Measurements from ENCODE around the gene NEMF. TPM values are rescaled to one million over a fixed set of nuclear protein-coding genes. Genes with fewer than 3 reads are reported as not detected.
"Not testable (repeated sequence)": the region's sequence is repeated elsewhere in the genome, so short reads cannot be mapped to it uniquely, and the experiment has no call there.

The NEMF gene
- total RNA-seq, 1 experiment from 2014 or later = 55.0 TPM

DNA sequence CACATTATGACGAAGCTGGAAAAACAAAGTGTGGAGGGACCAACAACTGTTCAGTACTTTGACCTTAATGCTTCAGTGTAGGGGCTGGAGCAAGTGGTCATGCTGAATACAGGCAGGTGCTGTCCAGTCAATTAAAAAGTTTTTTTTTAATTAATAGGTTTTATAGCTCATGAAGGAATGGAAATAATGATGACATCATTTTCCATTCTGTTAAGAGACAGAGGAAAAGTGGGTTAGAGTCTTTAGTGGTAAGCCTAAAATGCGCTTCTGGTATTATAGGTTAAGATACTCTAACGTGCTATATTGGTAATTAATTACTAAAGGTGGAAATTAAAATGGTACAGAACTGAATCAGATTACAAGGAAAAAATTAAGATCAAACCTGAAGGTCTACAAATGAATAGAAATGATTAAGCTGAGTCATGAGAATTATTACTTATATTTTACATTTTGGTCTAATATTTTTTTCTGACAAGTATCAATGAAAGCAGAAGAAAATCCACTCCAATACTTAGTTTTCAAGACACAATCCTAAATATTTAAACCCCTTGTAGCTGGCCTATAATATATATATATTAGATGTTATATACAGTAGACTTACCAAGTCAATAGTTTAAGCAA lies 69.1 kb downstream of the NEMF start:
- BruUV-seq (replicated peaks) = no TSS peak
- H3K4me3 Mint-ChIP-seq (ENCODE audit: unreplicated experiment) = no peak overlapping the region
- no peaks in the 10 kb centered on the region for H3K4me1 Mint-ChIP-seq (ENCODE audit: insufficient read depth, unreplicated experiment)
- intact Hi-C loops (cut with micrococcal nuclease) = no loop called here
- ChIA-PET POLR2A (interaction anchor here (0.7 to 4.6 kb wide), 2 partner anchors 14 to 628 kb away, joined by 3 to 27 read pairs; partner anchors contain the start of gene KLHDC2), CTCF (interaction anchor here (0.5 to 2.4 kb wide), 2 partner anchors 14 to 128 kb away, joined by 3 to 6 read pairs; no protein-coding TSS in a partner anchor)
- DNase-seq (ENCODE audit: unreplicated experiment) = no peak
- no peaks in the 10 kb centered on the region for H3K27me3 Mint-ChIP-seq (ENCODE audit: insufficient read depth, unreplicated experiment)
- H3K36me3 Mint-ChIP-seq (ENCODE audit: insufficient read depth, unreplicated experiment) = peaks cover 100% of the 10 kb centered on the region
- no peak overlapping the region for H3K27ac Mint-ChIP-seq (ENCODE audit: low read depth, unreplicated experiment)
- TF ChIP-seq, protein P1, sequence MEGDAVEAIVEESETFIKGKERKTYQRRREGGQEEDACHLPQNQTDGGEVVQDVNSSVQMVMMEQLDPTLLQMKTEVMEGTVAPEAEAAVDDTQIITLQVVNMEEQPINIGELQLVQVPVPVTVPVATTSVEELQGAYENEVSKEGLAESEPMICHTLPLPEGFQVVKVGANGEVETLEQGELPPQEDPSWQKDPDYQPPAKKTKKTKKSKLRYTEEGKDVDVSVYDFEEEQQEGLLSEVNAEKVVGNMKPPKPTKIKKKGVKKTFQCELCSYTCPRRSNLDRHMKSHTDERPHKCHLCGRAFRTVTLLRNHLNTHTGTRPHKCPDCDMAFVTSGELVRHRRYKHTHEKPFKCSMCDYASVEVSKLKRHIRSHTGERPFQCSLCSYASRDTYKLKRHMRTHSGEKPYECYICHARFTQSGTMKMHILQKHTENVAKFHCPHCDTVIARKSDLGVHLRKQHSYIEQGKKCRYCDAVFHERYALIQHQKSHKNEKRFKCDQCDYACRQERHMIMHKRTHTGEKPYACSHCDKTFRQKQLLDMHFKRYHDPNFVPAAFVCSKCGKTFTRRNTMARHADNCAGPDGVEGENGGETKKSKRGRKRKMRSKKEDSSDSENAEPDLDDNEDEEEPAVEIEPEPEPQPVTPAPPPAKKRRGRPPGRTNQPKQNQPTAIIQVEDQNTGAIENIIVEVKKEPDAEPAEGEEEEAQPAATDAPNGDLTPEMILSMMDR (IDR thresholded peaks at IDR 0.05; ENCODE audit: unreplicated experiment) = no peak
- no peaks in the 10 kb centered on the region for H3K9me3 Mint-ChIP-seq (ENCODE audit: unreplicated experiment)

DNA sequence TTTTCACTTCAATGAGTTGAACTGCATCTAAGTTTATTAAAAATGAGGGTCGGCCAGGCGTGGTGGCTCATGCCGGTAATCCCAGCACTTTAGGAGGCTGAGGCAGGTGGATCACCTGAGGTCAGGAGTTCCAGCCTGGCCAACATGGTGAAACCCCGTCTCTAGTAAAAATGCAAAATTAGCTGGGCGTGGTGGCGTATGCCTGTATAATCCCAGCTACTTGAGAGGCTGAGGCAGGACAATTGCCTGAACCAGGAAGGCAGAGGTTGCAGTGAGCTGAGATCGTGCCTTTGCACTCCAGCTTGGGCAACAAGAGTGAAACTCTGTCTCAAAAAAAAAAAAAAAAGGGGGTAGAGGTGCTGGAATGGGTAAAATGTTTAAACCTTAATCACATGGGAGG lies 71.5 kb downstream of the NEMF start:
- intact Hi-C loops (cut with micrococcal nuclease); BruUV-seq (replicated peaks); H3K4me3 Mint-ChIP-seq (ENCODE audit: unreplicated experiment); H3K27me3 Mint-ChIP-seq (ENCODE audit: insufficient read depth, unreplicated experiment); H3K9me3 Mint-ChIP-seq (ENCODE audit: unreplicated experiment); DNase-seq (ENCODE audit: unreplicated experiment); H3K27ac Mint-ChIP-seq (ENCODE audit: low read depth, unreplicated experiment); H3K4me1 Mint-ChIP-seq (ENCODE audit: insufficient read depth, unreplicated experiment): not testable (repeated sequence)
- peaks cover 100% of the 10 kb centered on the region for H3K36me3 Mint-ChIP-seq (ENCODE audit: insufficient read depth, unreplicated experiment)
- CTCF ChIA-PET = interaction anchor here (0.5 to 1.9 kb wide), 6 partner anchors 30 to 321 kb away, joined by 3 to 5 read pairs (median 4); partner anchors contain the start of gene NEMF
- POLR2A ChIA-PET = interaction anchor here (0.6 to 4.6 kb wide), 5 partner anchors 12 to 160 kb away, joined by 3 to 27 read pairs (median 7); partner anchors contain the start of genes KLHDC2, MGAT2 and RPL36AL

DNA sequence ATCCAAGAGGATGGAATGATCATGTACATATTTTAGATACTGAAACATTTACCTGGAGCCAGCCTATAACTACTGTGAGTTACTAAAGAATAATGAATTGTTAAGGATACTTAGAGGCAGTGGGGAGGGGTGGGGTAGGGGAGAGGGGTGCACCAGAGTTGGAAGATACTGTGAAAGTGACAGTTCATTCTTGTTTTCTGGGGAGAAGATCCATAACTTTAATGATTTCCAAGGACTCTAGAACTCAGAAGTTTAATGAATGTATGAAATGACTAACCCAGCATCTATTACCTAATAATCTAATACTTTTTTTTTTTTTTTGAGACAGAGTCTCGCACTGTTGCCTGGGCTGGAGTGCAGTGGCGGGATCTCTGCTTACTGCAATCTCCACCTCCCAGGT lies 74.2 kb downstream of the NEMF start:
- intact Hi-C loops (cut with micrococcal nuclease) = no loop called here

DNA sequence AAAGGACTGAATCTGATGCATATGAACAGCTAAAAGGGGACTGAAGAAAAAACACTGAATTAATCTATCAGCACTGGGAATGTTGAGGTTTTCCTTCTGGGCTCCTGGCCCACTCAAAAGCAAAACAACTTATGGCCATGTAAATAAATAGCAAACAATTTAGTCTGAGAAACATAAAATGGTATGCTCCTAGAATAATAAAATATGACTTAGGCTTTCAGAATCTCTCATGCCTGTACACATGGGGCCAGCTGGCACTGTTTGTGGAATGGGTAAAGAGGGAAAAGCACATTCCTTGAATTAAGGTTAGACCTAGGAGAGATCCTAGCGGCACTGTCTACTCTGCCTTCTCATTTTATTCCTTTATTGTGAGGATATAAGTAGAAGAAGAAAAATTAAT lies 78.5 kb downstream of the NEMF start:
- DNase-seq (ENCODE audit: unreplicated experiment) = no peak
- ChIA-PET CTCF (interaction anchor here (1.9 kb wide), 1 partner anchor 140 kb away, joined by 6 read pairs; no protein-coding TSS in a partner anchor), POLR2A (interaction anchor here (0.8 to 1.3 kb wide), 2 partner anchors 140 to 188 kb away, joined by 3 read pairs; partner anchors contain the start of genes DNAAF2 and RPS29)
- Mint-ChIP-seq H3K27me3 (ENCODE audit: insufficient read depth, unreplicated experiment) (no peaks in the 10 kb centered on the region), H3K9me3 (ENCODE audit: unreplicated experiment) (no peaks in the 10 kb centered on the region), H3K36me3 (ENCODE audit: insufficient read depth, unreplicated experiment) (peaks cover 71% of the 10 kb centered on the region), H3K4me1 (ENCODE audit: insufficient read depth, unreplicated experiment) (peaks cover 17% of the 10 kb centered on the region), H3K27ac (ENCODE audit: low read depth, unreplicated experiment) (no peak overlapping the region), H3K4me3 (ENCODE audit: unreplicated experiment) (no peak overlapping the region)
- TF ChIP-seq, protein P1 (IDR thresholded peaks at IDR 0.05; ENCODE audit: unreplicated experiment) = no peak
- intact Hi-C loops (cut with micrococcal nuclease) = no loop called here
- no TSS peak for BruUV-seq (replicated peaks)

More for the DNA sequence above, 74.2 kb downstream of the NEMF start:
- no peak for DNase-seq (ENCODE audit: unreplicated experiment)
- peaks cover 100% of the 10 kb centered on the region for H3K36me3 Mint-ChIP-seq (ENCODE audit: insufficient read depth, unreplicated experiment)
- no peaks in the 10 kb centered on the region for H3K9me3 Mint-ChIP-seq (ENCODE audit: unreplicated experiment)
- TF ChIP-seq, protein P1 (IDR thresholded peaks at IDR 0.05; ENCODE audit: unreplicated experiment) = no peak
- H3K27ac Mint-ChIP-seq (ENCODE audit: low read depth, unreplicated experiment) = no peak overlapping the region
- BruUV-seq (replicated peaks) = no TSS peak
- no peaks in the 10 kb centered on the region for H3K4me1 Mint-ChIP-seq (ENCODE audit: insufficient read depth, unreplicated experiment)
- ChIA-PET POLR2A (interaction anchor here (2.6 kb wide), 1 partner anchor 10 kb away, joined by 18 read pairs; the partner anchor contains the start of gene KLHDC2), CTCF (interaction anchor here (0.6 kb wide), 1 partner anchor 10 kb away, joined by 4 read pairs; no protein-coding TSS in a partner anchor)
- H3K27me3 Mint-ChIP-seq (ENCODE audit: insufficient read depth, unreplicated experiment) = no peaks in the 10 kb centered on the region
- H3K4me3 Mint-ChIP-seq (ENCODE audit: unreplicated experiment) = no peak overlapping the region

DNA sequence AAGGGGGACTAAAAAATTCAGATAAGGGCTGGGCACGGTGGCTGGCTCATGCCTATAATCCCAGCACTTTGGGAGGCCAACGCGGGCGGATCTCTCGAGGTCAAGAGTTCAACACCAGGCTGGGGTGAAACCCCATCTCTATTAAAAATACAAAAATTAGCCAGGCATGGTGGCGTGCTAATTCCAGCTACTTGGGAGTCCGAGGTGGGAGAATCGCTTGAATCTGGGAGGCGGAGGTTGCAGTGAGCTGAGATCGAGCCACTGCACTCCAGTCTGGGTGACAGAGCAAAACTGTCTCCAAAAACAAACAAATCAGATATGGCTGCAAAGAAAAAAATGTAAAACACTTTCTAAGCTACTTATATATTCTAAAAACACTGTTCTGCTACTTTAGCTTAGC lies 80.9 kb downstream of the NEMF start:
- H3K4me3 Mint-ChIP-seq (ENCODE audit: unreplicated experiment); H3K27me3 Mint-ChIP-seq (ENCODE audit: insufficient read depth, unreplicated experiment); BruUV-seq (replicated peaks); DNase-seq (ENCODE audit: unreplicated experiment); H3K27ac Mint-ChIP-seq (ENCODE audit: low read depth, unreplicated experiment); H3K9me3 Mint-ChIP-seq (ENCODE audit: unreplicated experiment); intact Hi-C loops (cut with micrococcal nuclease): not testable (repeated sequence)
- Mint-ChIP-seq H3K4me1 (ENCODE audit: insufficient read depth, unreplicated experiment) (peaks cover 18% of the 10 kb centered on the region), H3K36me3 (ENCODE audit: insufficient read depth, unreplicated experiment) (peaks cover 62% of the 10 kb centered on the region)
- POLR2A ChIA-PET = interaction anchor here (0.6 to 8.0 kb wide), 6 partner anchors 12 to 152 kb away, joined by 3 to 207 read pairs (median 17); partner anchors contain the start of genes DNAAF2, NEMF and RPL36AL
- CTCF ChIA-PET = interaction anchor here (0.7 to 1.6 kb wide), 4 partner anchors 80 to 295 kb away, joined by 3 to 4 read pairs (median 3); no protein-coding TSS in a partner anchor
